ENCODE data around the gene FYN.

Gene FYN

DNA sequence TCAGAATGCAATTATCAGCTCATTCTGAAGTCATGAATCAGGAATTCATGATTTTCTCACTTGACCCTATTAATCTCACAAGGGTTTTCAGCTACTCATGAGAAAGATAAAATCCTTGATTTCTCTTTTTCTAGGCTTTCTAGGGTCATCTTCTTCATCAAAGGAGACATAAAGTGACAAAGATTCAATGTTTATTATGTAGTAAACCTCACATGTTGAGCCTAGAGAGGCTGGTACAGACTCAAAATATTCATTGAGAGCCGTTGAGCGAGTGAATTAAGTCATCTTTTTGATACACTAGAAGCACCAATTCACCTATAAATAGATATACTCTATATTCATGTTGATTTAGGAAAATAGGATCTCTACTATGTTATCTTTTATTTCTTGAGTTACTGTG lies 162.8 kb downstream of the FYN start:
- TF ChIP-seq, protein P1, sequence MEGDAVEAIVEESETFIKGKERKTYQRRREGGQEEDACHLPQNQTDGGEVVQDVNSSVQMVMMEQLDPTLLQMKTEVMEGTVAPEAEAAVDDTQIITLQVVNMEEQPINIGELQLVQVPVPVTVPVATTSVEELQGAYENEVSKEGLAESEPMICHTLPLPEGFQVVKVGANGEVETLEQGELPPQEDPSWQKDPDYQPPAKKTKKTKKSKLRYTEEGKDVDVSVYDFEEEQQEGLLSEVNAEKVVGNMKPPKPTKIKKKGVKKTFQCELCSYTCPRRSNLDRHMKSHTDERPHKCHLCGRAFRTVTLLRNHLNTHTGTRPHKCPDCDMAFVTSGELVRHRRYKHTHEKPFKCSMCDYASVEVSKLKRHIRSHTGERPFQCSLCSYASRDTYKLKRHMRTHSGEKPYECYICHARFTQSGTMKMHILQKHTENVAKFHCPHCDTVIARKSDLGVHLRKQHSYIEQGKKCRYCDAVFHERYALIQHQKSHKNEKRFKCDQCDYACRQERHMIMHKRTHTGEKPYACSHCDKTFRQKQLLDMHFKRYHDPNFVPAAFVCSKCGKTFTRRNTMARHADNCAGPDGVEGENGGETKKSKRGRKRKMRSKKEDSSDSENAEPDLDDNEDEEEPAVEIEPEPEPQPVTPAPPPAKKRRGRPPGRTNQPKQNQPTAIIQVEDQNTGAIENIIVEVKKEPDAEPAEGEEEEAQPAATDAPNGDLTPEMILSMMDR (IDR thresholded peaks at IDR 0.05; ENCODE audit: borderline replicate concordance, extremely low read depth, low read length, poor library complexity, severe bottlenecking) = no peak
- no peak for TF ChIP-seq EZH2 (IDR thresholded peaks at IDR 0.05; ENCODE audit: borderline replicate concordance, low read depth, low read length, severe bottlenecking)
- Histone ChIP-seq H3K36me3 (ENCODE audit: insufficient read depth, low read length) (peaks cover 79% of the 10 kb centered on the region), H3K4me1 (ENCODE audit: insufficient read depth, low read length) (peaks cover 4% of the 10 kb centered on the region; the same call in 1 of the 2 replicates), H2AFZ (ENCODE audit: low read depth, low read length) (no peak overlapping the region), H3K27me3 (ENCODE audit: insufficient read depth, low read length, poor library complexity) (no peaks in the 10 kb centered on the region), H3K27ac (ENCODE audit: low read length) (peak overlapping the region; percentile 48; the same call in 1 of the 2 replicates), H4K20me1 (ENCODE audit: insufficient read depth, low read length) (no peaks in the 10 kb centered on the region), H3K9ac (ENCODE audit: low read depth, low read length) (no peak overlapping the region), H3K4me3 (ENCODE audit: low read depth in 1 of 2, low read length in 2 of 2) (no peak overlapping the region), H3K4me2 (ENCODE audit: insufficient read depth, low read length) (no peak overlapping the region; the same call in 1 of the 2 replicates), H3K79me2 (ENCODE audit: insufficient read depth, low read length) (no peaks in the 10 kb centered on the region), H3K9me3 (ENCODE audit: insufficient read depth, low read length, severe bottlenecking) (no peaks in the 10 kb centered on the region)
- DNase-seq = no peak
- ATAC-seq (ENCODE audit: insufficient read depth, low read depth) = no peak

DNA sequence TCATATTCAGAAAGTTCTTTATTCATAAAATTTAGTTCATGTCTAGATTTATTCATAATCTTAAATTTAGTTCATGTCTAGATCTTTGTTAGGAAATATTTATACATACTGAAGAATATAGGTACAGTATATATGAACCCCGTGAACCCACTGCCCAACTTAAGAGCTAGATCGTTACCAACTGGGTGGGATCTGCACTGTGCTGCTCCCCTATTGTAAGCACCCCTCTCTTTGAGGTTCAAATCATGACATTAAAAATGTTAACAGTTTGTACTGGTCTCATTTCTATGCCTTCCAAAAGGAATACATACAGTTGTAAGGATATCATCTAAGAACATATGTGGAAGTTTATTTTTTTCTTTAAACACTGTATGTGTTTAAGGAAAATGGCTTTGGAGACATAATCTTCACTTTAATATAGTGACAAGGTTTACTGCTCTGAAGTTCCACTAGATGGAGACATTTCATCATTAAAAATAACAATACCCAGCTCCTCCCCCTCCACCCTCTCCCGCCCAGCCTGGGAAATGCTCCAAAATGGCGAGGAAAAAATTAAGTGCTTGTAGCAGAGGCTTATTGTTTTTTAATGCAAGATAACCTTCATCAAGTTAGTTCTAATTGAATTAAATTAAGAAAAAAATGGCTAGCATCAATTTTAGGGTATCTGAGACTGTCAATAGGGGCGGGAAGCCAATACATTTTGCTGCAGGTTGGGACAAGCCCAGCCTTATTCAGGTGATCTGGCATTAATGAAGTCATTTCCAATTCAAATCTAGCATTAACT lies 163.4 kb downstream of the FYN start:
- H3K9me3 ChIP-seq (ENCODE audit: insufficient read depth, low read length, severe bottlenecking) = no peaks in the 10 kb centered on the region
- peak; percentile 95 for ATAC-seq (ENCODE audit: insufficient read depth, low read depth)
- no peak overlapping the region for H2AFZ ChIP-seq (ENCODE audit: low read depth, low read length)
- TF ChIP-seq EZH2 (IDR thresholded peaks at IDR 0.05; ENCODE audit: borderline replicate concordance, low read depth, low read length, severe bottlenecking) = no peak
- TF ChIP-seq, protein P1 (IDR thresholded peaks at IDR 0.05; ENCODE audit: borderline replicate concordance, extremely low read depth, low read length, poor library complexity, severe bottlenecking) = peak; percentile 87
- no peak overlapping the region for H3K9ac ChIP-seq (ENCODE audit: low read depth, low read length)
- no peak overlapping the region for H3K4me3 ChIP-seq (ENCODE audit: low read depth in 1 of 2, low read length in 2 of 2)
- H3K27ac ChIP-seq (ENCODE audit: low read length) = peak overlapping the region; percentile 48; the same call in 1 of the 2 replicates
- peaks cover 77% of the 10 kb centered on the region for H3K36me3 ChIP-seq (ENCODE audit: insufficient read depth, low read length)
- peak overlapping the region; percentile 17; the same call in 1 of the 2 replicates for H3K4me2 ChIP-seq (ENCODE audit: insufficient read depth, low read length)
- DNase-seq = peak; percentile 64
- H3K27me3 ChIP-seq (ENCODE audit: insufficient read depth, low read length, poor library complexity) = no peaks in the 10 kb centered on the region
- peaks cover 4% of the 10 kb centered on the region; the same call in 1 of the 2 replicates for H3K4me1 ChIP-seq (ENCODE audit: insufficient read depth, low read length)
- H4K20me1 ChIP-seq (ENCODE audit: insufficient read depth, low read length) = no peaks in the 10 kb centered on the region
- H3K79me2 ChIP-seq (ENCODE audit: insufficient read depth, low read length) = no peaks in the 10 kb centered on the region

DNA sequence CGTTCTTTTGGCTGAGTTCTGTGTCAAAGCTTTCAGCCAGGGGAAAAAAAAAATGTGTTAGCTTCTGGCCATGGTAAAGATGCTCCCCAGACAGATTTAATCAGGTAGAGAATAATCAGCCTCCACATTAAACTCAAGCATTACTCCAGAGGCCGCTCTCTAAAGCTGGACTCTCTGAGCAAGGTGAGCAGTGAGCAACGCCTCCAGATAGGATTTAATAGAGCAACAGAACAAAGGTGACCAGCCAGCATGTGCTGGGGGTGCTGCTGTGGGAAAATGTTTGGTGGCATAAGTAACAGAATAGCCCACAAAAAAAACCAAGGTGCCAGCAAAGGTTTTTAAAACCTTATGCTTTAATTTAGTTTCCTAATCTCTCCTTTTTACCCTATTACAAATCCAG lies 164.1 kb downstream of the FYN start:
- TF ChIP-seq, protein P1 (IDR thresholded peaks at IDR 0.05; ENCODE audit: borderline replicate concordance, extremely low read depth, low read length, poor library complexity, severe bottlenecking) = no peak
- TF ChIP-seq EZH2 (IDR thresholded peaks at IDR 0.05; ENCODE audit: borderline replicate concordance, low read depth, low read length, severe bottlenecking) = no peak
- no peaks in the 10 kb centered on the region for H4K20me1 ChIP-seq (ENCODE audit: insufficient read depth, low read length)
- no peaks in the 10 kb centered on the region for H3K9me3 ChIP-seq (ENCODE audit: insufficient read depth, low read length, severe bottlenecking)
- H3K27me3 ChIP-seq (ENCODE audit: insufficient read depth, low read length, poor library complexity) = no peaks in the 10 kb centered on the region
- no peak overlapping the region for H3K4me2 ChIP-seq (ENCODE audit: insufficient read depth, low read length)
- H3K9ac ChIP-seq (ENCODE audit: low read depth, low read length) = no peak overlapping the region
- H2AFZ ChIP-seq (ENCODE audit: low read depth, low read length) = no peak overlapping the region
- no peaks in the 10 kb centered on the region for H3K79me2 ChIP-seq (ENCODE audit: insufficient read depth, low read length)
- peaks cover 71% of the 10 kb centered on the region for H3K36me3 ChIP-seq (ENCODE audit: insufficient read depth, low read length)
- no peak overlapping the region for H3K27ac ChIP-seq (ENCODE audit: low read length)
- peaks cover 4% of the 10 kb centered on the region; the same call in 1 of the 2 replicates for H3K4me1 ChIP-seq (ENCODE audit: insufficient read depth, low read length)
- H3K4me3 ChIP-seq (ENCODE audit: low read depth in 1 of 2, low read length in 2 of 2) = no peak overlapping the region
- ATAC-seq (ENCODE audit: insufficient read depth, low read depth) = no peak
- DNase-seq = no peak
